ENCODE results near the gene STEAP1B.
"Not testable (repeated sequence)": the region's sequence is repeated elsewhere in the genome, so short reads cannot be mapped to it uniquely, and the experiment has no call there.

STEAP1B gene

GRCh38 chr7:22499888-22500689 is at the start of gene STEAP1B:
Gene STEAP1B, minus strand, starts transcription at chr7:22500188. Its CDS starts 5,333 bp downstream, at chr7:22494855.
- peak; percentile 86 for DNase-seq

- DNase-seq = no peak
Measured at GRCh38 chr7:22549051-22549450, 49.1 kb upstream of the STEAP1B start.

GRCh38 chr7:22548313-22548712 is 48.3 kb upstream of the STEAP1B start:
- peak; percentile 59 for DNase-seq

GRCh38 chr7:22546769-22547168 is 46.8 kb upstream of the STEAP1B start:
- DNase-seq = no peak

- DNase-seq = no peak
Measured at GRCh38 chr7:22545529-22545928, 45.5 kb upstream of the STEAP1B start.

- DNase-seq = no peak
Measured at GRCh38 chr7:22544245-22544644, 44.3 kb upstream of the STEAP1B start.

- no peak for DNase-seq
Measured at GRCh38 chr7:22543169-22543568, 43.2 kb upstream of the STEAP1B start.

GRCh38 chr7:22542669-22543068 is 42.7 kb upstream of the STEAP1B start:
- DNase-seq = no peak

GRCh38 chr7:22542254-22542653 is 42.3 kb upstream of the STEAP1B start:
- peak; percentile 10 for DNase-seq

GRCh38 chr7:22541789-22542188 is 41.8 kb upstream of the STEAP1B start:
- no peak for DNase-seq

GRCh38 chr7:22528537-22528936 is 28.5 kb upstream of the STEAP1B start:
- not testable (repeated sequence) for DNase-seq

- not testable (repeated sequence) for DNase-seq
Measured at GRCh38 chr7:22524353-22524947, 24.5 kb upstream of the STEAP1B start.

GRCh38 chr7:22523478-22524352 is 23.7 kb upstream of the STEAP1B start:
- DNase-seq = peak; percentile 47

GRCh38 chr7:22519560-22519959 is 19.6 kb upstream of the STEAP1B start:
- DNase-seq = not testable (repeated sequence)

- not testable (repeated sequence) for DNase-seq
Measured at GRCh38 chr7:22516950-22517349, 17.0 kb upstream of the STEAP1B start.

GRCh38 chr7:22514963-22515362 is 15.0 kb upstream of the STEAP1B start:
- not testable (repeated sequence) for DNase-seq

GRCh38 chr7:22507320-22507719 is 7.3 kb upstream of the STEAP1B start:
- not testable (repeated sequence) for DNase-seq

GRCh38 chr7:22506316-22507020 is 6.5 kb upstream of the STEAP1B start:
- DNase-seq = not testable (repeated sequence)

- peak; percentile 28 for DNase-seq
Measured at GRCh38 chr7:22504519-22504918, 4.5 kb upstream of the STEAP1B start.

- DNase-seq = not testable (repeated sequence)
Measured at GRCh38 chr7:22502104-22502503, 2.1 kb upstream of the STEAP1B start.

- DNase-seq = peak; percentile 36
Measured at GRCh38 chr7:22501336-22501735, 1.3 kb upstream of the STEAP1B start.

- DNase-seq = no peak
Measured at GRCh38 chr7:22499044-22499443, 944 bp downstream of the STEAP1B start.

GRCh38 chr7:22496912-22497311 is 3.1 kb downstream of the STEAP1B start:
- DNase-seq = not testable (repeated sequence)

All from NCI-H146 (cell line).